Measurements from ENCODE around the gene TMEM236.

TMEM236 gene

GRCh38 chr10:17758896-17759295 is 6.9 kb downstream of the TMEM236 start:
- Mint-ChIP-seq H3K4me1 (ENCODE audit: low read depth) (peaks cover 4% of the 10 kb centered on the region), H3K9me3 (no peaks in the 10 kb centered on the region), H3K27me3 (ENCODE audit: low read depth) (no peaks in the 10 kb centered on the region), H3K4me3 (no peak overlapping the region), H3K36me3 (ENCODE audit: low read depth) (no peaks in the 10 kb centered on the region), H3K27ac (no peak overlapping the region)

DNA sequence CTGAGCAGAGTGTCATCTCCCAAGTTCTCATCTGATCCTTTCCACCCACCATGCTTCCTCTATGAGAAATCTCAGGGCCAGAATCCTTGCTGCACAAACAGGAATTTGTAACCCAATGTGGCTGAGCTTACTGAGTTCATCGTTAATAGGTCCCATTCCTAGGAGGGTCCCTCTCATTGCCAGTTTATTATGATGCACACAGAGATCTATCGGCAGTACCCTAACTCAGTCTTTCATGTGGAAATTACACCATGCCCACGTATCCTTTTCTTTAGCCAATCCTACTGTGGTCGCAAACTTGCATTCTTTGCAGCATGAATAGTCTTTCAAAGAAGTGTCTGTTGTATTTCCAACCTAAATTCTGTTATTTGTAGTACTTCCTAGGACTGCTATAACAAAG is 12.1 kb downstream of the TMEM236 start:
- H3K27ac Mint-ChIP-seq: no peak overlapping the region
- H3K4me3 Mint-ChIP-seq: no peak overlapping the region
- no peaks in the 10 kb centered on the region for H3K4me1 Mint-ChIP-seq (ENCODE audit: low read depth)
- no peaks in the 10 kb centered on the region for H3K9me3 Mint-ChIP-seq
- H3K36me3 Mint-ChIP-seq (ENCODE audit: low read depth): no peaks in the 10 kb centered on the region
- peaks cover 4% of the 10 kb centered on the region for H3K27me3 Mint-ChIP-seq (ENCODE audit: low read depth)

- Mint-ChIP-seq H3K4me1 (ENCODE audit: low read depth) (no peaks in the 10 kb centered on the region), H3K9me3 (no peaks in the 10 kb centered on the region), H3K4me3 (no peak overlapping the region), H3K27ac (no peak overlapping the region), H3K36me3 (ENCODE audit: low read depth) (no peaks in the 10 kb centered on the region), H3K27me3 (ENCODE audit: low read depth) (peaks cover 4% of the 10 kb centered on the region)
Measured at GRCh38 chr10:17765602-17766001, 13.6 kb downstream of the TMEM236 start.

DNA sequence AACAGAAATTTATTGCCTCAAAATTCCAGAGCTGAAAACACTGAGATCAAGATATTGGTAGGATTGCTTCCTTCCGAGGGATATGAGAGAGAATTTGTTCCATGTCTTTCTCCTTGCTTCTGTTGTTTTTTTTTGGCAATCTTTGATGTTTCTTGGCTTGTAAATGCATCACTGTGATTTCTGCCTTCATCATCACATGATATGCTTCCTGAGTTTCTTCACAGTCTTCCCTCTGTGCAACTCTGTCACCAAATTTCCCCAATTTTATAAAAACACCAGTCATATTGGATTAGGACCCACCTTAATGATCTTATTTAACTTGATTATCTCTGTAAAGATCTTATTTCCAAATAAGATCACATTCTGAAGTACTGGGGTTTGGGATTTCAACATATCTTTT is 14.7 kb downstream of the TMEM236 start:
- Mint-ChIP-seq H3K27ac (no peak overlapping the region), H3K27me3 (ENCODE audit: low read depth) (peaks cover 7% of the 10 kb centered on the region), H3K4me3 (no peak overlapping the region), H3K4me1 (ENCODE audit: low read depth) (no peaks in the 10 kb centered on the region), H3K36me3 (ENCODE audit: low read depth) (no peaks in the 10 kb centered on the region), H3K9me3 (no peaks in the 10 kb centered on the region)

DNA sequence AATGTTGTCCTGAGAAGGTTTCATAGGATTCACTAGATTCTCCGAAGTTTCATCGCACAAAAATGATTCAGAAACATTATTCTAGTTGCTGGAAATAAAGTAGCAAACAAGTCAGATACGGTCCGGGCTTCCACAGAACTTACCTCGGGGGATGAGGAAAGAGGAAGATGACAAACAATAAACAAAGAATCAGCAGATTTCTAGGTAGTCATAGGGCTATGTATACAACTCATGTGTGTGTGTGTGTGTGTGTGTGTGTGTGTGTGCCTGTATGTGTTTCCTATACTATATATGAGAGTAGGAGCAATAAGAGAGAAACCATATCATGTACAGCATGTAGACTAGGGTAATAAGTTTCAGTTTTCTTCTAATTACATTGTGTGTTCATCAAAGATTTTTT is 16.5 kb downstream of the TMEM236 start:
- no peak overlapping the region for H3K4me3 Mint-ChIP-seq
- H3K27ac Mint-ChIP-seq: no peak overlapping the region

DNA sequence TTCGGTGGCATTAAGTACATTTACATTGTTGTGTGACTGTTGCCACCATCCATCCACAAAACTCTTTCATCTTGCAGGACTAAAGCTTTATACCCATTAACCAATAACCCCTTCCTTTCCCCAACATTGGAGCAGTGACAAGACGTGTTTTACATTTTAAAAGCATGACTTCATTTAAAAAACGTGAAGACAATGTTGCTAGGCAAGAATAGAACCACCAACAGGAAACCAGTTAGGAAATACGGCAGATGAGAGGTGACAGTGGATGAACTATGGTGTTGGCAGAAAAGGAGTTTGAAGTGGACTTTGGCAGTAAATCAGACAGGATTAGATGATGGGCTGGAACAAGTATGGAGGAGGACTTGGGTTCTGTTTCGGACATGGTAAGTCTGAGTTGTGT is 17.0 kb downstream of the TMEM236 start:
- Mint-ChIP-seq H3K36me3 (ENCODE audit: low read depth) (no peaks in the 10 kb centered on the region), H3K27me3 (ENCODE audit: low read depth) (peaks cover 7% of the 10 kb centered on the region), H3K4me1 (ENCODE audit: low read depth) (no peaks in the 10 kb centered on the region), H3K9me3 (no peaks in the 10 kb centered on the region), H3K27ac (no peak overlapping the region), H3K4me3 (no peak overlapping the region)

More for the DNA sequence above, 16.5 kb downstream of the TMEM236 start:
- no peaks in the 10 kb centered on the region for H3K4me1 Mint-ChIP-seq (ENCODE audit: low read depth)
- peaks cover 7% of the 10 kb centered on the region for H3K27me3 Mint-ChIP-seq (ENCODE audit: low read depth)
- H3K36me3 Mint-ChIP-seq (ENCODE audit: low read depth): no peaks in the 10 kb centered on the region
- no peaks in the 10 kb centered on the region for H3K9me3 Mint-ChIP-seq

DNA sequence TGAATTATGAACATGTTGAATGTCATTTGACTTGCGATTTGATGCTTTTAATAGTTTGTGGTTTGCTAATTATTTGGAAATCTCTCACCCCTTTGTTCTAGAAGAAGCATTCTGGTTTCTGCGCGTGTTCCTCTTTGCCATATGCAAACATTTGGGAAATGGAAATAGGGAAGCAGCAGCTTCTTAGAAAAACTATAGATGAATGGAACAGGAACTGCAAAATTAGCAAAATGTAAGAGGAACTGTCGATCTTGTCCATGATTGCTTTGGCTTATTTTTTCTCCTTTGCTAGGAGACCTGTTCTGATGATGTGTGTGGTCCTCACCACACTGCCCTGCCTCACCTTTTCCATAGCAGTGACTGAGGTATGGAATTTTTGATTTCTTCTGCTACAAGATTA is 19.0 kb downstream of the TMEM236 start:
- no peak overlapping the region for H3K27ac Mint-ChIP-seq
- no peaks in the 10 kb centered on the region for H3K4me1 Mint-ChIP-seq (ENCODE audit: low read depth)
- no peak overlapping the region for H3K4me3 Mint-ChIP-seq
- H3K9me3 Mint-ChIP-seq: no peaks in the 10 kb centered on the region
- no peaks in the 10 kb centered on the region for H3K36me3 Mint-ChIP-seq (ENCODE audit: low read depth)
- peaks cover 3% of the 10 kb centered on the region for H3K27me3 Mint-ChIP-seq (ENCODE audit: low read depth)

- Mint-ChIP-seq H3K27me3 (ENCODE audit: low read depth) (no peaks in the 10 kb centered on the region), H3K4me3 (no peak overlapping the region), H3K36me3 (ENCODE audit: low read depth) (no peaks in the 10 kb centered on the region), H3K9me3 (no peaks in the 10 kb centered on the region), H3K4me1 (ENCODE audit: low read depth) (no peaks in the 10 kb centered on the region), H3K27ac (no peak overlapping the region)
Measured at GRCh38 chr10:17779784-17780183, 27.8 kb downstream of the TMEM236 start.

- Mint-ChIP-seq H3K36me3 (ENCODE audit: low read depth) (no peaks in the 10 kb centered on the region), H3K4me3 (no peak overlapping the region), H3K4me1 (ENCODE audit: low read depth) (no peaks in the 10 kb centered on the region), H3K9me3 (no peaks in the 10 kb centered on the region), H3K27me3 (ENCODE audit: low read depth) (no peaks in the 10 kb centered on the region), H3K27ac (no peak overlapping the region)
Measured at GRCh38 chr10:17780727-17781126, 28.7 kb downstream of the TMEM236 start.

DNA sequence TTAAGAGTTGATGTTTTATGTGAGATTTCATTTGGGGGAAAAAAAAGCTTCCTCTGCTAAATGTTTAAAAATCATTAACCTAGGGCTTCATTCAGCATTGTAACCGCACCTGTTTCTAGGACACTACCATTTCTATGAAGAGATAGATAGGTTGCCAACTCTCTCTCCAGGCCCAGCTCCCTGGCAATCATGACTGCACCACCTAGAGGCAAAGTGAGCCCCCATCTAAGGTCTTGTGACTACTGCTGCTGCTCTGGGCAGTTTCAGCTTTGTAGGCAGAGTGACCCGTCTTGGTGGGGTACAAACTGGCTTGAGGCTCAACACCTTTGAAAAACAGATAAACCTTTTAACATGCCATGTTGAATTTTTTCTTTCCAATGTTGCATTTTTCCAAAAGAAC is 29.9 kb downstream of the TMEM236 start:
- H3K27ac Mint-ChIP-seq: no peak overlapping the region
- no peak overlapping the region for H3K4me3 Mint-ChIP-seq
- H3K4me1 Mint-ChIP-seq (ENCODE audit: low read depth): no peaks in the 10 kb centered on the region
- no peaks in the 10 kb centered on the region for H3K27me3 Mint-ChIP-seq (ENCODE audit: low read depth)
- no peaks in the 10 kb centered on the region for H3K36me3 Mint-ChIP-seq (ENCODE audit: low read depth)
- H3K9me3 Mint-ChIP-seq: no peaks in the 10 kb centered on the region

DNA sequence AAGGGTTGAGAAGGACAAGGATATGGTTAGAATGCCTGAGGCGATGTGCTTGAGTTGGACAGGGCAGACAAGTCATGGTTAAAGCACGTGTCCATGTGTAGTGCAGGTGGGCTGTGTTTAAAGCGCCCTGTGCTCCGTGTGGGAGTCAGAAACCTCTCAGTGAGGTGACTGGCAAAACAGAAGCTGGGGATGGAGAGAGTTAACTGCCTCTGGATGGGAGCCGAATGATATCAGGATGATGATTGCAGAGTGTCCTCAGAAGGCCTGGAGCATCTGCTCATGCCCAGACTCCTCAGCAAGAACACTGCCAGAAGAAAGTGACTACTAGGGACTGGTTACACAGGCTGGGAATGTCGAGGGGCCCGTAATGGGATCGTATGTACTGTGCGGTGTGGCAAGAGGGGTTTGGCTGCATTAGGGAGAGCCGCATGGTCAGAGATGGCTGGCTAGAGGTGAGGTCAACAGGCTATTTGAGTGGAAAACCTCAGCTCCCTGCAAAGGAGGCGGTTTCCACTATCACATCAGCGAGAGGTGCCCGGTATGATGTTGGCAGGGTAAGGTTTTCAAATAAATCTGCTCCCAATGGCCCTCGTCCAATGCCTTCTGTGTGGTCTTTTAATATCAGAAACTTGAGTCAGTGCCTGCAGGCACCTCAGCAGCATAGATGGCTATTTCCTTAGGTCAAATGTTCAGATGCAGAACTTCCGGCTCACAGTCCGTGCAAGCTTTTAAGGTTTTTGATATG is 31.1 kb downstream of the TMEM236 start:
- no peak overlapping the region for H3K27ac Mint-ChIP-seq
- H3K27me3 Mint-ChIP-seq (ENCODE audit: low read depth): no peaks in the 10 kb centered on the region
- no peaks in the 10 kb centered on the region for H3K4me1 Mint-ChIP-seq (ENCODE audit: low read depth)
- no peak overlapping the region for H3K4me3 Mint-ChIP-seq
- H3K36me3 Mint-ChIP-seq (ENCODE audit: low read depth): no peaks in the 10 kb centered on the region
- no peaks in the 10 kb centered on the region for H3K9me3 Mint-ChIP-seq

DNA sequence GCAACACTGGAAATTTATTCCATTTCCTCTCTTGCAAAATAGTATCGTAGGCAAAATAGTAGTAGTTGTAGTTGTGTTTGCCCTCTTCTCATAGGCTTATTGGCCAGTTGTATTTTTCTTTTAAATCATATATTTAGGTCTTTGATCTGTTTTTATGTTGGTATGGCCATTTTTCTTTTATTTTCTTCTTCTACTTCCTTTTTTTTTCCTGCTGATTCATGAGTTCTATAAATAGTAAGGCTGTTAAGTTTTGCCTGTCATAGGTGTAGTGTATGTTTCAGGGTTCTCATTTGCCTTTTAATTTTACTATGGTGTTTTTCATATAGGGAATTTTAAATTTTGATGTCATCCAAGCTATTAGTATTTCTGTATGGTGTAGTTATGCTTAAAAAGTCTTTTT is 31.8 kb downstream of the TMEM236 start:
- Mint-ChIP-seq H3K36me3 (ENCODE audit: low read depth) (no peaks in the 10 kb centered on the region), H3K27ac (no peak overlapping the region), H3K4me3 (no peak overlapping the region), H3K27me3 (ENCODE audit: low read depth) (no peaks in the 10 kb centered on the region), H3K4me1 (ENCODE audit: low read depth) (no peaks in the 10 kb centered on the region), H3K9me3 (no peaks in the 10 kb centered on the region)

DNA sequence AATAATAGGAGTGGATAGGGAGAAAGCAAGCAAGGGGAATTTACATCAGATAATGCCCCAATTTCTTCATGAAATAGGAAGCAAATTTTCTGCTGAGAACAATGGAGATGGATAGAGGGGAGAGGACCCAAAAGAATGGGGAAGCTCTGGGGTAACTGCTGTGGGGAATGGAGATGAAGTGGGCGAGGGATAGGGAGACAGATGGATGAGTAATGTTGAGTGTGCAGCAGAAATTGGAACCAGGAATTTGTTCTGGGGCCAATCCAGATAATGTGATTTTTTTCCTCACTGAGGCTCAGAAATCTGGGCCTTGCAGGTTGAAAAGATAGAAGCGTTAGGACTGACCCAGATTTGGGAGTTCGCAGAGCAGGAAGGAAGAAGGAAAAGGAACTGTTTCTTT is 32.7 kb downstream of the TMEM236 start:
- Mint-ChIP-seq H3K4me3 (no peak overlapping the region), H3K27ac (no peak overlapping the region), H3K9me3 (no peaks in the 10 kb centered on the region), H3K4me1 (ENCODE audit: low read depth) (no peaks in the 10 kb centered on the region), H3K27me3 (ENCODE audit: low read depth) (no peaks in the 10 kb centered on the region), H3K36me3 (ENCODE audit: low read depth) (no peaks in the 10 kb centered on the region)

DNA sequence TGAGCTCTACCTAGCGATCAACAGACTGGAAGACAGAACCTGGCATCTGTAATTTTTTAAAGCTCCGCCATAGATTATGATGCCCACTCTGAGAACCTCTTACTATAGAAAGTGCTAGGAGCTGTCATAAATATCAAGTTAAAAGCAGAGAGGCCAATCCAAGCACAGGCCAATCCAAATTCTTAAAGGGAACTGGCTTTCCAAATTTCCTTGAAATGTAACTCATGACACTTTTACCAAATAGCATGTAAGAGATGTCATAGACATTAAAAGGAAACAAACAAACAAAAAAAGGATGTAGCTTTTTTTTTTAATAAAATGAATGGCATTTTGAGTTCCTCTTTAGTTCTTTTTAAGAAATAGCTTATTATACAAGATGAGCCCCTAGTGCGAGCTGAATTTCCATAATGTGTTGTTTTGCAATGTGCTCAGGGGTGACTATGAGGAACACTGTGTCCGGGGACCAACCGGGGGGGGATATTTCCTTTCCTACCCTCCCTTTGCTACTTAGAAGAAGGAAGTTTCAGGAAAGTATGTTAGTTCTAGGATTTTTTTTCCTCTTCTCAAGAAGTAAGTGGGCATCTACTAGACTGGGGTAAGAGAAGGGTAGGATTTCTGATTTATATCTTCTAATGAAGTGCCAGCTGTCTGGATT is 33.4 kb downstream of the TMEM236 start:
- H3K4me3 Mint-ChIP-seq: no peak overlapping the region
- no peaks in the 10 kb centered on the region for H3K4me1 Mint-ChIP-seq (ENCODE audit: low read depth)
- no peaks in the 10 kb centered on the region for H3K9me3 Mint-ChIP-seq
- no peaks in the 10 kb centered on the region for H3K36me3 Mint-ChIP-seq (ENCODE audit: low read depth)
- no peak overlapping the region for H3K27ac Mint-ChIP-seq
- no peaks in the 10 kb centered on the region for H3K27me3 Mint-ChIP-seq (ENCODE audit: low read depth)

DNA sequence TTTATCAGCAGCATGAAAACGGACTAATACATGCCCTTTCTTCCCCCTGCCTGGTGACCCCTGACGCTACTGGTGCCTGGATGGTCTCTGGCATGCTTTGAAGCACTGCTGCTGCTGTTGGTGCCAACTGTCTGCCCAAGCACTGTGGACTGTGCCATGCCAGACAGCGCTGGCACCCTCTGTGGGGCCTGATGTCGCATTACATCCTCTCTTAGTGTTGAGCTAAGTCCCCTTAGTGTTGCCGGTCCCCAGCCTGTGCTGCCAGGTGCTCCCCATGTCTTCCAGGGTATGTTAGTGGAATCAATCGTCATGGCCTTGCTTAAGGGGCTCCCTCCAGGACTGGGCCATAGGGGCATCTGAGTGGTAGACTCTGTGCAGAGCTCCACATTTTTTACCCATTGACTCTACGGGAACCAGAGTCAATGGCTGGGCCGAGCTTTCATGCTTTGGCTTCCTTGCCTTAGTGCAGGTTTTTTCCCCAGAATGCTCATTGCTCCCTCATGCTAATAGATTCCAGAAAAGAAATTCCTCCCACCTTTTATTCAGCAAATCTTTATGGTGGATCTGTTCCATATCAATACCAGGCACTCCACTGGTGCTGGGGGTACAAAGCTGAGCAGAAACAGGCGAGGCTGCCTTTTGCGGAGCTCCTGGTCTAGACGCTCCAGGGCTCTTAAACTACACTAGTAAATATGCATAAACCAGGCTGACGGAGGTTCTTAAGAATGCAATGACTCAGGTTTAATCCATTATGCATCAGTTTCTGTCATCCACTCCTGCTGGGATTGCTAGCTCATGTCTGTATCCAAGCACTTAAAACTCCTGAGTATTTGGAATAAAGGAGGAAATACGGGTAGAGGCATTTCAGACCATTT is 35.3 kb downstream of the TMEM236 start:
- Mint-ChIP-seq H3K9me3 (no peaks in the 10 kb centered on the region), H3K27ac (no peak overlapping the region), H3K36me3 (ENCODE audit: low read depth) (no peaks in the 10 kb centered on the region), H3K4me1 (ENCODE audit: low read depth) (no peaks in the 10 kb centered on the region), H3K4me3 (no peak overlapping the region), H3K27me3 (ENCODE audit: low read depth) (no peaks in the 10 kb centered on the region)

All from T-helper 1 cell treated with Interleukin-12 subunit alpha and Interleukin-12 subunit beta and Interleukin-4 antibody, amounts not matched to agents 30 μg/mL and 1 μg/mL, for 36 hours (primary cell).